Body of pancreas (tissue), 4 donors: ENCODE results near the gene PNPLA2. TPM values are rescaled to one million over a fixed set of nuclear protein-coding genes. Genes with fewer than 3 reads are reported as not detected.

Source experiments
- ATAC-seq: fragments of 150-250 bp; one replicate; pipeline ENCODE4 v1.9.1; 2016
- DNase-seq, 4 donors: peaks; one replicate each; pipeline ENCODE4 v3.0.0-alpha.2; 2019
- H3K27ac ChIP-seq, 4 donors: fragments of 200-600 bp; sonication (generic); 1 replicate in 3 of 4; 2 replicates in 1 of 4; pipeline versions ENCODE4 v1.5.1 to v1.6.1; 2016 to 2019; ENCODE audit warnings: mild to moderate bottlenecking in 1 of 4, mixed read lengths in 1 of 4, moderate library complexity in 1 of 4
- H3K27me3 ChIP-seq, 2 donors: fragments of 200-600 bp; sonication (generic); one replicate each; pipeline ENCODE4 v1.6.0; 2016; ENCODE audit warnings: mild to moderate bottlenecking in 1 of 2
- H3K36me3 ChIP-seq, 2 donors: fragments of 200-600 bp; sonication (generic); replicated peaks in 1 of 2; 2 replicates each; pipeline ENCODE4 v1.5.1; 2016; ENCODE audit warnings: low read depth in 2 of 2; ENCODE audit not compliant: insufficient read depth in 1 of 2
- H3K4me1 ChIP-seq: fragments of 200-600 bp; sonication (generic); one replicate; pipeline ENCODE4 v1.6.0; 2016
- H3K4me3 ChIP-seq, 2 donors: fragments of 200-600 bp; sonication (generic); 1 replicate in 1 of 2; 2 replicates in 1 of 2; pipeline ENCODE4 v1.5.1; 2016 to 2019
- H3K9me3 ChIP-seq, 3 donors: fragments of 200-600 bp; sonication (generic); 1 replicate in 2 of 3; 2 replicates in 1 of 3; pipeline ENCODE4 v1.5.1; 2016
- CTCF ChIP-seq, 7 experiments: fragments of 450-650 bp in 4 of 7; fragments of 200-600 bp in 3 of 7; sonication (generic) in 3 of 7; IDR thresholded peaks; one replicate each; pipeline ENCODE4 v1.5.1; 2016 to 2019; ENCODE audit warnings: antibody characterized with exemption in 7 of 7
- POLR2A ChIP-seq, 3 donors: fragments of 450-650 bp; IDR thresholded peaks; one replicate each; pipeline ENCODE4 v1.6.1; 2016; ENCODE audit warnings: antibody characterized with exemption in 3 of 3, mild to moderate bottlenecking in 2 of 3
- WGBS, 2 donors: methylation state at CpG; one replicate each; pipeline ENCODE4 v1.1.5; 2017; 5-methylcytosine and 5-hydroxymethylcytosine counted together
- intact Hi-C: fragments of 100-400 bp; cut with DNase I; formaldehyde crosslinking; loops from one replicate; pipeline ENCODE4 v1.15.1; 2023
- total RNA-seq, 2 donors: library from RNA; depleted of rRNA; stranded (reverse); fragments of >200 nt; gene quantifications; one replicate each; pipeline ENCODE4 v1.1.0, GENCODE V29; 2016

The PNPLA2 gene
- total RNA-seq, 2 donors from 2014 or later: 72.1 to 351 TPM

GRCh38 chr11:826227-826621 lies 7.5 kb downstream of the PNPLA2 start:
- ATAC-seq (no peak), DNase-seq (no peak)
- Histone ChIP-seq H3K4me1 (peaks cover 97% of the 10 kb centered on the region), H3K27me3 (no peaks in the 10 kb centered on the region), H3K4me3 (no peak overlapping the region), H3K36me3 (peaks cover 0 to 2% of the 10 kb centered on the region in 2 donors), H3K9me3 (no peaks in the 10 kb centered on the region), H3K27ac (peak overlapping the region; percentile 92 to 100 (median 95))
- 16 to 18% methylated on average over 4 to 9 of the region's 9 CpGs for WGBS, 2 donors
- intact Hi-C loops: no loop called here
- TF ChIP-seq CTCF (IDR thresholded peaks at IDR 0.05): no peak
- TF ChIP-seq POLR2A (IDR thresholded peaks at IDR 0.05): no peak

- Histone ChIP-seq H3K36me3 (peaks cover 0 to 2% of the 10 kb centered on the region in 2 donors), H3K27me3 (no peaks in the 10 kb centered on the region), H3K4me1 (peaks cover 97% of the 10 kb centered on the region), H3K4me3 (peak overlapping the region; percentile 36 to 42), H3K9me3 (no peaks in the 10 kb centered on the region), H3K27ac (peak overlapping the region; percentile 92 to 100 (median 95))
- peak; percentile 2 for ATAC-seq
- intact Hi-C loops: no loop called here
- no peak for DNase-seq
- WGBS, 2 donors: 0% methylated on average over 10 to 22 of the region's 22 CpGs
- no peak for TF ChIP-seq POLR2A (IDR thresholded peaks at IDR 0.05)
- TF ChIP-seq CTCF (IDR thresholded peaks at IDR 0.05): no peak
Measured at GRCh38 chr11:826836-827145, 8.1 kb downstream of the PNPLA2 start.

- intact Hi-C loops: no loop called here
- Histone ChIP-seq H3K4me3 (peak overlapping the region; percentile 36 to 42), H3K27ac (peak overlapping the region; percentile 92 to 100 (median 95)), H3K4me1 (peaks cover 97% of the 10 kb centered on the region), H3K27me3 (no peaks in the 10 kb centered on the region), H3K9me3 (no peaks in the 10 kb centered on the region), H3K36me3 (peaks cover 0 to 2% of the 10 kb centered on the region in 2 donors)
- 4 to 7% methylated on average over 10 to 29 of the region's 66 CpGs for WGBS, 2 donors
- DNase-seq (peak; percentile 81 to 91 (median 90)), ATAC-seq (peak; percentile 45)
- peak; percentile 57 to 86 (median 67) for TF ChIP-seq POLR2A (IDR thresholded peaks at IDR 0.05)
- TF ChIP-seq CTCF (IDR thresholded peaks at IDR 0.05): peak in 1 of 7 experiments; percentile 1
Measured at GRCh38 chr11:827146-827896, 8.6 kb downstream of the PNPLA2 start.

GRCh38 chr11:827897-828192 lies 9.1 kb downstream of the PNPLA2 start, which contains the start of gene CRACR2B:
CRACR2B (plus strand) TSS chr11:827919; CDS start chr11:828608, 689 bp downstream.
- H3K27me3 ChIP-seq: no peaks in the 10 kb centered on the region
- peaks cover 0 to 2% of the 10 kb centered on the region in 2 donors for H3K36me3 ChIP-seq
- peak within 1 kb of the TSS; percentile 36 to 42 for H3K4me3 ChIP-seq
- peak; percentile 4 to 41 (median 30) for TF ChIP-seq POLR2A (IDR thresholded peaks at IDR 0.05)
- no peak for TF ChIP-seq CTCF (IDR thresholded peaks at IDR 0.05)
- no peak for DNase-seq
- intact Hi-C loops: no loop called here
- peak within 1 kb of the TSS; percentile 92 to 100 (median 95) for H3K27ac ChIP-seq
- peak; percentile 1 for ATAC-seq
- no peaks in the 10 kb centered on the region for H3K9me3 ChIP-seq
- H3K4me1 ChIP-seq: peaks cover 94% of the 10 kb centered on the region
- WGBS, 2 donors: 0 to 20% methylated on average over 1 to 5 of the region's 5 CpGs
